T-helper 17 cell (primary cell): Measurements from ENCODE around the gene CTRB2. TPM values are rescaled to one million over a fixed set of nuclear protein-coding genes. Genes with fewer than 3 reads are reported as not detected.

ENCODE experiments used
- ATAC-seq: fragments of 150-1000 bp; cut with Tn5 transposase; 2 replicates; pipeline ENCODE4 v1.10.0; 2021; ENCODE audit warnings: mild to moderate bottlenecking, moderate library complexity
- DNase-seq, 3 donors: peaks; one replicate each; pipeline versions ENCODE4 v3.0.0 to v3.0.0-alpha.2; 2020 to 2021
- H3K9me3 ChIP-seq: one replicate; pipeline ENCODE4 v1.7.0; 2013; ENCODE audit warnings: low read length, mild to moderate bottlenecking; ENCODE audit not compliant: control insufficient read depth, poor library complexity, severe bottlenecking
- H3K27ac Mint-ChIP-seq: one replicate; pipeline ENCODE4 v1.8.0; 2022; ENCODE audit warnings: mild to moderate bottlenecking, moderate library complexity, mixed read lengths
- H3K27me3 Mint-ChIP-seq: one replicate; pipeline ENCODE4 v1.8.0; 2022; ENCODE audit warnings: mixed read lengths
- H3K36me3 Mint-ChIP-seq: one replicate; pipeline ENCODE4 v1.8.0; 2022; ENCODE audit warnings: low read depth, mixed read lengths
- H3K4me1 Mint-ChIP-seq: one replicate; pipeline ENCODE4 v1.8.0; 2022; ENCODE audit warnings: mild to moderate bottlenecking, mixed read lengths
- H3K4me3 Mint-ChIP-seq: one replicate; pipeline ENCODE4 v1.8.0; 2022; ENCODE audit warnings: mild to moderate bottlenecking, moderate library complexity, mixed read lengths
- total RNA-seq, 4 donors: library from RNA in 2 of 4; stranded (reverse) in 2 of 4; gene quantifications; one replicate each; pipeline ENCODE4 v1.2.3 and lab custom pipeline; 2022 to 2026

The CTRB2 gene
- total RNA-seq (not detected), total RNA-seq (lab: John Stamatoyannopoulos, UW) (0 reads per million in 2 donors)

DNA sequence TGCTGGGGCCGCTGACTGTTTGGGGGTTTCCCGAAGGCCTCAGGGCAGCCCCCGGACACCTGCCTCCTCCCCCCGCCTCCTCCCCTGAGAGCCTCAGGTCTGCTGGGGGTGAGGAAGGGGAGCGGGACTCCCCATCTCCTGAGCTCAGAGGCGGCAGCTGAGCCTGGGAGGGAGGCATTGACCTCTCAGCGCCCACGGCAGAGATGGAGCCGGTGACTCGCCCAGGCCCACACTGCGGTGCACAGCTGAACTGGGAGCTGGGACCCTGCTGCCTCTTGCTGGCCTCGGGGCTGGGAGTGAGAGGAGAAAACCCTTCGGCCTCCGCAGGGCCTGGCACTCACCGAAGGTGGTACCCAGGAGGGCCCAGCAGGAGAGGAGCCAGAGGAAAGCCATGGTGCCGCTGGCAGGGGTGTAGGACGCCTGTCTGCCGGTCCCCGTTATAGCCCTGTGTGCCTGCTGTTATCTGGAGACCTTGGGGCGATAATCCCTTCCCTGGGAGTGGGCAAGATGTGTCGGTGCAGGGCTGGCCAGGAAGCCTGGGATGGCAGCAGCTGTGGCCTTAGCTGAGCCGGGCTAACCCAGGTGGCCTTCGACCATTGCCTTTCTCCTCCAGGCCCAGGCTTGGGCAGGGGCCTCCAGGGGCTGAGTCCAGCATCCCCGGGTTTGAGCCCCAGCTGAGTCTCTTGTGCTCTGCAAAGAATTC is at the start of gene CTRB2:
CTRB2 (minus strand) TSS at position 413 of the 703 bp plus-strand sequence; CDS start at position 393, 20 bp downstream.
- Mint-ChIP-seq H3K27ac (no peak within 1 kb of the TSS), H3K4me3 (no peak within 1 kb of the TSS), H3K4me1 (peaks cover 4% of the 10 kb centered on the region), H3K36me3 (no peaks in the 10 kb centered on the region), H3K27me3 (no peaks in the 10 kb centered on the region)
- ATAC-seq (no peak), DNase-seq (no peak)
- H3K9me3 ChIP-seq = no peaks in the 10 kb centered on the region

DNA sequence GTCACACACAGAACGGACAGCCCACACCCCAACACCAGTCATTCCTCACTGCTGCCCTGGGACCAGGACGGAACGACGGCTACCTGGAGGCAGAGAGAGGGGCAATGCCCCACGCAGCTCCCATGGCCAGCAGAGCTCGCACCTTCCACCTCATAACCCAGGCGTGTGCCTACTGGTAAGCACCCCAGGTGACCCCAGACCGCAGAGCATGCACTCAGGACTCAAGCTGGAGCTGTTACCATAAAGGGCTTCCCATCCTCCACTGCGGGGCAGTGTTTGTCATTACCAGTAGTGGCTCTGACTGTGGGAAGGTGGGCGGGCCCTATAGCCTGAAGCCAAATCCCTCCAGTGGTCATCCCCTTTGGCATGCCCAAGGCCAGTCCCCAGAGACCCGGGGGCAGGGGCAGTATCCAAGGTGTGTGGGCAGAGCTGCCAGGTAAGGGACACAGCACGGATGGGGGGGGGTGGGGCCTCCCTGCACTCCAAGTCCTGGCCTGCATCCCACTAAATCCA is 49.2 kb upstream of the CTRB2 start:
- peaks cover 51% of the 10 kb centered on the region for H3K27me3 Mint-ChIP-seq
- DNase-seq = peak in 1 of 3 donors; percentile 11
- H3K4me1 Mint-ChIP-seq = peaks cover 6% of the 10 kb centered on the region
- H3K4me3 Mint-ChIP-seq = no peak overlapping the region
- no peaks in the 10 kb centered on the region for H3K36me3 Mint-ChIP-seq
- ATAC-seq = no peak
- H3K27ac Mint-ChIP-seq = no peak overlapping the region
- H3K9me3 ChIP-seq = no peaks in the 10 kb centered on the region

DNA sequence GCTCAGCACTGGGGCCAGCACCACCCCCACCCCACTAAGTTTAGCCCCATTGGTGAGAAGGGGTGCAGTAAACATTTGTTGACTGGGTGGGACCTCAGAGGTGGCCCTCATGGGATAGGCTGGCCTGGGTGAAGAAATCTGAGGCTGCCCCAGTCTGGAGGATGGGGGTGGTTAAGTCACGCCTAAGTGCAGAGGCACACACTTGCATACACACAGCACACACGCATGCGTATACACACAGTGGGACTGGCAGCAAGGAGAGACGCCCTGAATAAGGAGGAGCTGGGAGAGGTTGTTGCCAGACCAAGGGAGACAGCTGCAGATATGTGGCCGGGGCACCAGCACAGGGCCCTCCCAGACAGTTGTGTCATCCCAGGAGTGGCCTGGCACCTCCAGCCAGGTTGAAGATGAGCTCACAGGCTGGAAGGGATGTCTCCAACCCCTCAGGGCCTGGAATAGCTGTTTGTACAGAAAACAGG is 47.4 kb upstream of the CTRB2 start:
- Mint-ChIP-seq H3K36me3 (no peaks in the 10 kb centered on the region), H3K27ac (no peak overlapping the region), H3K4me3 (no peak overlapping the region), H3K4me1 (peaks cover 9% of the 10 kb centered on the region), H3K27me3 (peaks cover 49% of the 10 kb centered on the region)
- DNase-seq (no peak), ATAC-seq (no peak)
- H3K9me3 ChIP-seq = no peaks in the 10 kb centered on the region

DNA sequence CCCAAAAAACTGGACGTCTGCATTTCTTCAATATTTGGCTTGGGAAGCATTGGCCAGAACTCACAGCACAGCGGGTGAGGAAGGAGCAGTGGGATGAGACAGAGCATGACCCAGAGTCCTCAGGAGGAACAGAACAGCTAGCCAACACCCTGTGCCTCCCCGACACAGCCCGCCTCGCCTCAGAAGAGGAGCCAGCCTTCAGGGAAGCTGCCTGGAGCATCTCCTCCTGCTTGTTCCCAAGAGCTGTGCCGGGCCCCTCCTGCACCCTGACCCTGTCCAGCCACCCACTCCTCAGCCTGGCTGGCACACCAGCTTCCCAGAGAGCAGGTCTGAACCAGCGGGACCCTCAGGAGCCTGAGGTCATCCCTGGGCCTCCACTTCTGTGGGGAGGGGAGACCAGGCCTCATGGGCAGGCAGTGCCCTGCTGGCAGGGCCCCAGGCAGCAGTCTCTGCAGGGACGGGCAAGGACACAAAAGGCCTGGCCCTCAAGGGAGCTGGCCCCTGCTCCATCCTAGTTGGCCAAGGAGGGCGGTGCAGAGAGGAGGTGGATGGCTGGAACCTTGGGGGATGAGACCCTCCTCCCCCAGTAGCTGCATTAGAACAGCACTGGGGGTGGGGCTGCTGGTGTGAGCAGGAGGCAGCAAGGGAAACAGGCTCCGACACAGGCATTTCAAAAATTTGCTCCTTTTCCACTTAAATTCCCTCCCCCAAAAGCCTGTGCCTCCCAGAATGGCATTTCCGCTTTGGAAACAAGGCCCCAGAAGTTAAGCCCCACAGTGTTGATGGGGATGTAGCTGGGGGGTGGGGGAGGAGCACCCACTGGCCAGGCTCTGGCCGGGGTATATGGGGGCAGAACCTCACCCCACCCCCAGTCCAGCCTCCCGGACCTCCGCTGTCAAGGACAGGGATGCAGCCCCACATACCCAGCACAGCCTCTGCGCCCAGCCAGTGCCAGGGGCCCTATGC is 46.3 kb upstream of the CTRB2 start:
- peaks cover 9% of the 10 kb centered on the region for H3K4me1 Mint-ChIP-seq
- no peaks in the 10 kb centered on the region for H3K36me3 Mint-ChIP-seq
- H3K27ac Mint-ChIP-seq = no peak overlapping the region
- ATAC-seq = no peak
- no peaks in the 10 kb centered on the region for H3K9me3 ChIP-seq
- peaks cover 50% of the 10 kb centered on the region for H3K27me3 Mint-ChIP-seq
- no peak for DNase-seq
- peak overlapping the region; percentile 39 for H3K4me3 Mint-ChIP-seq

DNA sequence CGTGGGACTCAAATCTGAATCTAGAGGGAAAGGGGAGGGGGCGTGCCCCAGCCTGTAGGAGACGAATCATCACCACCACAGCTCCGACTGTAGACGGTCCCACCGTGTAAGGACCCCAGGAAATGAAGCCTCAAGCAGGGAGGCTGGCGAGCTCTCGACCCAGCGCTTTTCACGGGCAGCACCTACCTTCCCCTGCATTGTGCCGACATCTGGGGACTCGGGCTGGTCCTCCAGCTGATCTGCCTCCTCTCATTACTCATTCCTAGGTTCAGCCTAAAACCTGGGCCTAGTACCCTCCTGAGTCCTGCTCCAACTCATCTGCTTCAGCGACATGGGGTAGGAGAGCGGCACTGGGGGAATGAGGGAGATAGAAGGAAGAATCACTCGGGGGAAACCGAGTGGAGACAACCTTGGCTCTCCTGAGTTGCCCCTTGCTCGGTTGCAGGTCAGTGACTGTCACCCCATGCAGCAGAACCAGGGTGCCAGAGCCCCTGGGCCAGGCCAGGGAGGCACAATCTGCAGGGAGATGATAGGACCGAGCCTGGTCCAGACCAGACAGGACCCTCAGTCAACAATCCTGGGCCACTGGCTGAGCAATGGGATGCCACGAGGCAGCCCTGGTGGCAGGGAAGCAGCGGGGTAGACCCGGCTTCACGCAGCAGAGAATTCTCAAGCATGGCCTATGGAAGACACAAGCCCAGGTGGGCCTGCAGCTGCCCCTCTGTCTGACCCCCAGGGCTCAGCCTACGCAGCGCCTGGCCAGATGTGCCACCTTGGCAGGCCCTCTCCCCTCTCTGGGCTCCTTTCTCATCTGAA is 45.3 kb upstream of the CTRB2 start:
- ATAC-seq = no peak
- no peaks in the 10 kb centered on the region for H3K36me3 Mint-ChIP-seq
- no peak overlapping the region for H3K27ac Mint-ChIP-seq
- no peak for DNase-seq
- no peaks in the 10 kb centered on the region for H3K9me3 ChIP-seq
- H3K27me3 Mint-ChIP-seq = peaks cover 52% of the 10 kb centered on the region
- peaks cover 11% of the 10 kb centered on the region for H3K4me1 Mint-ChIP-seq
- peak overlapping the region; percentile 86 for H3K4me3 Mint-ChIP-seq

DNA sequence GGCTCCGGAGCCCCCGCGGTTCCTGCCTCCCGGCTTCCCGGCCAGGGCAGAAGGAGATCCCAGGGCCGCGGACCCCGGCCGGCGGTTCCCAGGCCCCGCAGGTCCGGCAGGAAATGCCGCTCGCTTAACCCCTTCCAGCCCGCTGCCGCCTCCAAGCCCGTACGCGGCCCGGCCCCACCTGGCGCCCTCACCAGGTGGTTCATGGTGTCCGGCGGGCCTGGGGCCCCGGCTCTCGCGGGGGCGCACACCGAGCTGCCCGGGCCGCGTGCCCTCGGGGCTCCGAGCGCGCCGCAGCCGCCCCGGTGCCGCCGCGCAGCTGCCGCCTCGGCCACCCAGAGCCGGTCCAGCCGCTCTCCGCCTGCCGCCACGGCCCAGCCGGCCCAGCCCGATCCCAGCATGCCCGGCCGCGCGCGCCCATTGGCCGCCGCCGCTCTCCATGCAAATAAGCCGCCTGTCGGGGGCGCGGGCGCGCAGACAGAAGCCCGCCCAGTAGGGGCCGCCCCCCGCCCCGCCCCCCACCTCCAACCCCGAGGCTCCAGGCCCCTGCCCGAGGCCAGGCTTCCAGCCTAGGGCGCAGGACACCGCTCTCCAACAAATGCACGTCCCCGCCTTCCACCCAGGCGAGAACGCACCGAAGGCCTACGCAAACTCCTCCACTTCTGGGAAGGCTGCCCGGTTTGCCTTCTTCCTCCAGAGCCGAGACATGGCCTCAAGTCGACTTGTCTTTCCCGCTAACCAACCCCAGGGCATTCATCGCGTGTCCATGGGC is 44.5 kb upstream of the CTRB2 start, which contains the start of gene BCAR1:
BCAR1 (minus strand) TSS at position 345 of the 769 bp plus-strand sequence; CDS start at position 203, 142 bp downstream.
- peak; percentile 62 for ATAC-seq
- H3K36me3 Mint-ChIP-seq = no peaks in the 10 kb centered on the region
- peak within 1 kb of the TSS; percentile 86 for H3K4me3 Mint-ChIP-seq
- no peak for DNase-seq
- H3K27me3 Mint-ChIP-seq = peaks cover 52% of the 10 kb centered on the region
- H3K27ac Mint-ChIP-seq = no peak within 1 kb of the TSS
- H3K4me1 Mint-ChIP-seq = peaks cover 11% of the 10 kb centered on the region
- H3K9me3 ChIP-seq = no peaks in the 10 kb centered on the region

DNA sequence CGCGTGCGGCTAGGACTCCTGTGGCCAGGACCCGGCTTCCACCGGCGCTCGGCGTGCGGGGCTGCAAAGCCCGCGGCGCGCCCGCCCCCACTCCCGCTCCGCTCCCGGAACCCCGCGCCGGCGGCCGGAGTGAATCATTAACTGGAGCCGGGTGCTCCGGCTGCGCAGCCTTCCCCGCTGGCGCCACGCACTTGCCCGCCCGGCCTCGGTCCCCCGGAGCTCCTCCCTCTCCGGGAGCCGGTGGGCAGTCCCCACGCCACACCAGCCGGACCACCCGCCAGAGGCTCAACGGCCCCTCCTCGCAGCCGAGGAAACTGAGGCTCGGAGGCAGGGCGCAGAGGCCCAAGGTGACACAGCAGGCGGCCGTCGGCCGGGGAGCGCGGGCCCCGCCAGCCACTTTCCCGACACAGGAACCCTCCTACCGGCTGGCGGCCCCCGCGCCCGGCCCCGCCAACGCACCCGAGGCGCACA is 43.9 kb upstream of the CTRB2 start:
- H3K9me3 ChIP-seq = no peaks in the 10 kb centered on the region
- Mint-ChIP-seq H3K4me1 (peaks cover 11% of the 10 kb centered on the region), H3K27ac (no peak overlapping the region), H3K4me3 (peak overlapping the region; percentile 80), H3K36me3 (no peaks in the 10 kb centered on the region), H3K27me3 (peaks cover 52% of the 10 kb centered on the region)
- DNase-seq (peak in 1 of 3 donors; percentile 16), ATAC-seq (peak; percentile 26)

DNA sequence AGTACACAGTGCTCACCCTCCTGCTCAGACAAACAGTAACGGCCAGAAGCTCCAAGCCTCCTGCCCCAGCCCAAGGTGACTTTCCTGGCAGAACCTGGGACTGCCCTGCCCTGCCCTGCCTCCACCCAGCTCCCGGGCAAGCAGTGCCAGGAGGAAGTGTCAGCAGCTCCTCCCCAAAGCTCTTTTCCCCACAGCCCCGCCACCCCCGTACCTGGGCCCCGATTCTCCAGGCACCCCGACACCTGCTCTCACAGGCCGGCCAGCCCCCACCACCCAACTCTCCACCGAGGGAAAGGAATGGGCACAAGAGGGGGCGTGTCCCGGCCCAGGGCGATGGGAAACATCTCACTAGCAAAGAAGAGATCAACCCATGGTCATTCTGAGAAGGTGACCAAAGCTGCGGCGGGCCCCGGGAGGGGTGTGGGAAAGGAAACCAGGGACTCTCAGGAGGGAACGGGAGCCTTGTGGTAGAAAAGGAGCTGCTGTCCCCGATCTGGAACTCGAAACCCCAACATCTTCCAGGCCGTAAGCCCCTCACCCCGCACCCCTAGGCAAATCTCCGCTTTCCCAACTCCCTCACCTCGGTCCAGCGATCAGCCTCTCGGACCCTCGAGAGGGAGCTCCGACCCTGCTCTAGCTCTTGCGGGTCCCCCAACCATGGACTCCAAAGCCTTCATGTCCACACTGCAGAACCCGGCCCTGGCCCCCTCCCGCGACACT is 43.3 kb upstream of the CTRB2 start:
- Mint-ChIP-seq H3K4me1 (peaks cover 11% of the 10 kb centered on the region), H3K27me3 (peaks cover 49% of the 10 kb centered on the region), H3K4me3 (peak overlapping the region; percentile 80), H3K36me3 (no peaks in the 10 kb centered on the region), H3K27ac (no peak overlapping the region)
- DNase-seq (no peak), ATAC-seq (peak; percentile 6)
- H3K9me3 ChIP-seq = no peaks in the 10 kb centered on the region

DNA sequence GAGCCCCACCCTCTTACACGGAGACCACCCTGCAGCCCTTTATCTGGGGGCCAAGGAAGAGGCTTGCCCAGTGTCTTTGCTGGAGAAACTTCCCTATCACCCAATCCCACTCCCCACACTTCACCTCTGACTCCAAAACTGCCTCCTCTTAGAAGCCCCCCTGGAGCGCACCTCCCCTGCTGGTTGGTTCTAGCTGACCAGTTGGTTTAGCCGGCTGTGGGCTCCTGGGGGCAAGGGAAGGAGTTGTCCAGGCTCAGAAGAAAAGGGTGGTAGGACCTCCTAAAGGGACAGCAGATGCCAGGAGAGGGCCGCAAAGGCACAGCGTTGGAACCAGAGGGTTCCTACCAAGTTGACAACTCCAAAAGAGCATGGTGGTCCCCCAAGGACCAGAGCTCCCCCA is 42.5 kb upstream of the CTRB2 start:
- no peaks in the 10 kb centered on the region for H3K9me3 ChIP-seq
- H3K4me1 Mint-ChIP-seq = peaks cover 13% of the 10 kb centered on the region
- DNase-seq = no peak
- H3K36me3 Mint-ChIP-seq = no peaks in the 10 kb centered on the region
- no peak overlapping the region for H3K4me3 Mint-ChIP-seq
- H3K27me3 Mint-ChIP-seq = peaks cover 41% of the 10 kb centered on the region
- no peak for ATAC-seq
- H3K27ac Mint-ChIP-seq = no peak overlapping the region

DNA sequence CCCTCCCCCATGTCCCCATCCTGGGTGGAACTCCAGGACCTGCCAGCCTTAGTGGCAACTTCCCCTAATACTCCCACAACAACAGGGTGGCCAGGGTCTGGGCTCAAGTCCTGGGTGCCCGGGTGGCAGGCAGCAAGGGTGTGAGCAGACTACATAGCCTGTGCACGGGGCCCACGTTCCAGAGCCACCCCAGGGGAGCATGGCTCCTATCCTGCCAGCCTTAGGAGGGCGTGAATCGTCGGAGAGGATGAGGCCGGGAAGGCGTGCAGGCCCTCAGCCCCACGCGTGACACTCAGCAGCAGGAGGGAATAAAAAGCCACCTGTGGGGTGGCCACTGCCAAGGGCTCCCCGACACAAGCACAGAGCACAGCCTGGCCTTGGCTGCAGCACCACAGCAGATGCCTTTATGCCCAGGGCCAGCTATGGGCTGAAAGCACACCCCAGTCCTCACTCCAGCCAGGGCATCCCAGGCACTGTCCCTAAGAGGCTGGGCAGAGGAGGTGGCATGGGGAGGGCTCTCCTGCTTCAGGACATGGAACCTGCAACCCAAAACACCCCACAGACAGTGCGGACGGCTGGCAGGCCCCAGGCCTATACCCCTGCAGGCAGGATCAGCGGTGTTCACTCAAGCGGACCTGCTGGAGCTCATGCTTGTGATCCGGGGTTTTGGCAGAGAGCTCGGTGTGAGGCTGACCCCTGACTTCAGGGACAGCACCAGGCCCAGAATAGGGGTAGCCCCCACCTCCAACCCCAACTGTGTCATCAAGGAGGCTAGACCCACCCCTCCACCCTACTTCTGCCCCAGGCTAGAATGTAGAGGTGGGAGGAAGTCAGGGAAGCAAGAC is 41.8 kb upstream of the CTRB2 start:
- no peak overlapping the region for H3K27ac Mint-ChIP-seq
- DNase-seq = no peak
- no peak overlapping the region for H3K4me3 Mint-ChIP-seq
- H3K27me3 Mint-ChIP-seq = peaks cover 34% of the 10 kb centered on the region
- no peaks in the 10 kb centered on the region for H3K9me3 ChIP-seq
- H3K36me3 Mint-ChIP-seq = no peaks in the 10 kb centered on the region
- no peak for ATAC-seq
- H3K4me1 Mint-ChIP-seq = peaks cover 17% of the 10 kb centered on the region

DNA sequence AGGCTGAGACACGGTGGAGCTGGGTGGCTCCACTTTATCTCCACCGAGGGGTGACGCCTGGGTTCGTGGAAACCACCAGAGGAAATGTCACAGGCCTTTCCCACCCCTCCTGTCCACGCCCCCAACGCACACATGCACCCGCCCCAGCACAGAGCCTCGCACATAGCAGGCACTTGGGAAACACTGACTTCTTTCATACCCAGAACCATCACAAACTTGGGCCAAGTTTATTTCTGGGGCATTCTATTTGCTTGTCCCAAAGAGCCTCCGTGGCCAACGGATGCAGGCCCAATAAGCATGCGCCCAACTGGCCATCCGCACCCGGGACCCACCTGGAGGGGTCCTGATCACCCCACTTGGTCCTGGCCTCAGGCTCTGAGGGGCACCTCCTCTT is 41.2 kb upstream of the CTRB2 start:
- ATAC-seq = no peak
- no peak overlapping the region for H3K4me3 Mint-ChIP-seq
- H3K27ac Mint-ChIP-seq = no peak overlapping the region
- no peaks in the 10 kb centered on the region for H3K9me3 ChIP-seq
- H3K27me3 Mint-ChIP-seq = peaks cover 29% of the 10 kb centered on the region
- H3K4me1 Mint-ChIP-seq = peaks cover 19% of the 10 kb centered on the region
- DNase-seq = no peak
- H3K36me3 Mint-ChIP-seq = no peaks in the 10 kb centered on the region
